GM23248 (cell line): ENCODE measurements around the gene SEPHS2. TPM values are rescaled to one million over a fixed set of nuclear protein-coding genes. Genes with fewer than 3 reads are reported as not detected.
"Not testable (repeated sequence)": the region's sequence is repeated elsewhere in the genome, so short reads cannot be mapped to it uniquely, and the experiment has no call there.

Experiments used
- DNase-seq: peaks from one replicate; pipeline ENCODE4 v3.0.0-alpha.2; 2015
- H2AFZ ChIP-seq: fragments of 200-600 bp; sonication (generic); 2 replicates; pipeline ENCODE4 v1.6.1; 2016; ENCODE audit warnings: antibody characterized with exemption
- H3F3A ChIP-seq: fragments of 200-600 bp; sonication (generic); 2 replicates; pipeline ENCODE4 v1.6.1; 2016; ENCODE audit warnings: mild to moderate bottlenecking, antibody characterized with exemption, mixed run types; ENCODE audit not compliant: insufficient read depth
- H3K27ac ChIP-seq: fragments of 200-600 bp; sonication (generic); 2 replicates; pipeline ENCODE4 v1.5.1; 2016; ENCODE audit warnings: mild to moderate bottlenecking
- H3K27me3 ChIP-seq: fragments of 200-600 bp; sonication (generic); replicated peaks from 2 replicates; pipeline ENCODE4 v1.6.1; 2016; ENCODE audit warnings: mild to moderate bottlenecking; ENCODE audit not compliant: insufficient read depth
- H3K36me3 ChIP-seq: fragments of 200-600 bp; sonication (generic); 2 replicates; pipeline ENCODE4 v1.6.1; 2016; ENCODE audit warnings: low read depth, mild to moderate bottlenecking
- H3K4me1 ChIP-seq: fragments of 200-600 bp; sonication (generic); 2 replicates; pipeline ENCODE4 v1.6.1; 2016; ENCODE audit warnings: mild to moderate bottlenecking; ENCODE audit not compliant: insufficient read depth
- H3K4me2 ChIP-seq: fragments of 200-600 bp; sonication (generic); one replicate; pipeline ENCODE4 v1.6.1; 2016; ENCODE audit warnings: mild to moderate bottlenecking; ENCODE audit not compliant: unreplicated experiment
- H3K4me3 ChIP-seq: fragments of 200-600 bp; sonication (generic); 2 replicates; pipeline ENCODE4 v1.5.1; 2016; ENCODE audit warnings: mild to moderate bottlenecking
- H3K79me2 ChIP-seq: fragments of 200-600 bp; sonication (generic); 2 replicates; pipeline ENCODE4 v1.6.1; 2016; ENCODE audit warnings: mild to moderate bottlenecking; ENCODE audit not compliant: insufficient read depth
- H3K9ac ChIP-seq: fragments of 200-600 bp; sonication (generic); 2 replicates; pipeline ENCODE4 v1.6.1; 2016; ENCODE audit warnings: mild to moderate bottlenecking
- H3K9me2 ChIP-seq: fragments of 200-600 bp; sonication (generic); 2 replicates; pipeline ENCODE4 v1.6.1; 2016; ENCODE audit warnings: mixed run types, mild to moderate bottlenecking, moderate library complexity; ENCODE audit not compliant: insufficient read depth
- H3K9me3 ChIP-seq: fragments of 200-600 bp; sonication (generic); one replicate; pipeline ENCODE4 v1.6.1; 2017; ENCODE audit warnings: low read depth
- H4K20me1 ChIP-seq: fragments of 200-600 bp; sonication (generic); 2 replicates; pipeline ENCODE4 v1.6.0; 2016; ENCODE audit not compliant: insufficient read depth
- EZH2 ChIP-seq: fragments of 200-600 bp; sonication (generic); IDR thresholded peaks from 2 replicates; pipeline ENCODE4 v1.6.1; 2018; ENCODE audit warnings: antibody characterized with exemption, mild to moderate bottlenecking; ENCODE audit not compliant: insufficient read depth, poor library complexity, severe bottlenecking
- EZH2phosphoT487 ChIP-seq: fragments of 200-600 bp; sonication (generic); IDR thresholded peaks from 2 replicates; pipeline ENCODE4 v1.6.1; 2018; ENCODE audit warnings: antibody characterized with exemption, moderate library complexity, mild to moderate bottlenecking, low read depth; ENCODE audit not compliant: insufficient read depth
- WGBS, 2 experiments: methylation state at CpG; one replicate each; pipeline ENCODE4 v1.1.6; 2015 to 2017; ENCODE audit warnings: low lambda C conversion rate in 2 of 2, low coverage in 1 of 2; ENCODE audit errors: missing lambda C conversion rate in 2 of 2; 5-methylcytosine and 5-hydroxymethylcytosine counted together
- in situ Hi-C: fragments of 300-500 bp; cut with MboI; formaldehyde crosslinking; loops from 2 replicates; pipeline ENCODE4 v1.15.0; 2020
- polyA plus RNA-seq: library from polyadenylated mRNA; unstranded; fragments of >200 nt; fragmentation: Nextera tagmentation; extraction: Ambion mirVana; gene quantifications from 2 replicates; pipeline ENCODE4 v1.2.1, GENCODE V29; 2016
- total RNA-seq: library from RNA; depleted of rRNA; stranded (reverse); fragments of >200 nt; shearing (Covaris generic); gene quantifications from 2 replicates; pipeline ENCODE4 v1.2.3, GENCODE V29; 2014

SEPHS2 gene
- total and polyA plus RNA-seq, 2 experiments from 2014 or later: 6.2 to 26.9 TPM

DNA sequence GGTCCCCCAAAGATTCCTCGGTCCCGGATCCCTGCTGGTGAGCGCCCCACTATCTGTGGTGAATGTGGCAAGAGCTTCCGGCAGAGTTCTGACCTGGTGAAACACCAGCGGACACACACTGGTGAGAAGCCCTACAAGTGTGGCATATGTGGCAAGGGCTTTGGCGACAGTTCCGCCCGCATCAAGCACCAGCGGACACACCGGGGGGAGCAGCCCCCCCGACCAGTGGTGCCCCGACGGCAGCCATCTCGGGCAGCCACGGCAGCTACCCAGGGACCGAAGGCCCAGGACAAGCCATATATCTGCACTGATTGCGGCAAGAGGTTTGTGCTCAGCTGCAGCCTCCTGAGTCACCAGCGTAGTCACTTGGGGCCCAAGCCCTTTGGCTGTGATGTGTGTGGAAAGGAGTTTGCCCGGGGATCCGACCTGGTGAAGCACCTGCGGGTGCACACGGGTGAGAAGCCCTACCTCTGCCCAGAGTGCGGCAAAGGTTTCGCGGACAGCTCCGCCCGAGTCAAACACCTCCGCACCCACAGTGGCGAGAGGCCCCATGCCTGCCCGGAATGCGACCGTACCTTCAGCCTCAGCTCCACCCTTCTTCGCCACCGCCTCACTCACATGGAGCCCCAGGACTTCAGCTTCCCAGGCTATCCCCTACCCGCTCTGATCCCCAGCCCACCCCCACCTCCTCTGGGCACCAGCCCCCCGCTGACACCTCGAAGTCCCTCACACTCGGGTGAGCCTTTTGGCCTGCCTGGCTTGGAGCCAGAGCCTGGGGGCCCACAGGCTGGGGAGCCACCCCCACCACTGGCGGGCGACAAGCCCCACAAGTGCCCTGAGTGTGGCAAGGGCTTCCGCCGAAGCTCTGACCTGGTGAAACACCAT is 47.7 kb downstream of the SEPHS2 start:
- Histone ChIP-seq H3K27me3 (no peaks in the 10 kb centered on the region), H2AFZ (no peak overlapping the region), H3K27ac (no peak overlapping the region), H3K9me3 (no peaks in the 10 kb centered on the region), H3K4me2 (no peak overlapping the region), H3F3A (peaks cover 23% of the 10 kb centered on the region; the same call in 1 of the 2 replicates), H3K4me1 (peaks cover 7% of the 10 kb centered on the region), H3K9me2 (no peaks in the 10 kb centered on the region), H4K20me1 (no peaks in the 10 kb centered on the region), H3K9ac (no peak overlapping the region), H3K36me3 (no peaks in the 10 kb centered on the region), H3K4me3 (no peak overlapping the region), H3K79me2 (peaks cover 16% of the 10 kb centered on the region)
- 87 to 89% methylated on average over 34 to 40 of the region's 42 CpGs for WGBS, 2 experiments
- in situ Hi-C loops: no loop called here
- no peak for TF ChIP-seq EZH2phosphoT487
- no peak for DNase-seq

DNA sequence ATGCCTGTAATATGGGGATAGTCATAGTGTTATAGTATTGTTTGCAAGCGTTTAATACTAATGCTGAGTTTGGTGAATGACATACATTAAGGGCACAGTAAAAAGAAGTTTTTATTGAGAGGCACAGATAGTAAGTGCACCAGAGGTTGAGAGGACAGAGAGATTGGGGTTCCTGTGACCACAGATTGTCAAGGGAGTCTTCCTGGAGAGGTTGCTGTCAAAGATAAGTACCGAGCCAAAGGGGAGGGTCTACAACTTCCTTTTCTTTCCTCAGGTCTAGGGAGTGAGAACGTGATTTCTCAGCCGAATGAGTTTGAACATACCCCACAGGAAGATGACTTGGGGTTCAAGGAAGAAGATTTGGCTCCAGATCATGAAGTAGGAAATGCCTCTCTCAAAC is 48.6 kb downstream of the SEPHS2 start:
- Histone ChIP-seq H3K27ac (no peak overlapping the region), H3K9ac (no peak overlapping the region), H3K4me2 (no peak overlapping the region), H3K9me2 (no peaks in the 10 kb centered on the region), H3K36me3 (no peaks in the 10 kb centered on the region), H3K9me3 (no peaks in the 10 kb centered on the region), H3K79me2 (peaks cover 16% of the 10 kb centered on the region), H2AFZ (no peak overlapping the region), H3F3A (peaks cover 23% of the 10 kb centered on the region; the same call in 1 of the 2 replicates), H4K20me1 (no peaks in the 10 kb centered on the region), H3K4me3 (no peak overlapping the region), H3K27me3 (no peaks in the 10 kb centered on the region), H3K4me1 (peaks cover 7% of the 10 kb centered on the region)
- in situ Hi-C loops: no loop called here
- no peak for DNase-seq
- 94 to 99% methylated on average over 4 of the region's 4 CpGs for WGBS, 2 experiments
- TF ChIP-seq EZH2 (no peak), EZH2phosphoT487 (no peak)

DNA sequence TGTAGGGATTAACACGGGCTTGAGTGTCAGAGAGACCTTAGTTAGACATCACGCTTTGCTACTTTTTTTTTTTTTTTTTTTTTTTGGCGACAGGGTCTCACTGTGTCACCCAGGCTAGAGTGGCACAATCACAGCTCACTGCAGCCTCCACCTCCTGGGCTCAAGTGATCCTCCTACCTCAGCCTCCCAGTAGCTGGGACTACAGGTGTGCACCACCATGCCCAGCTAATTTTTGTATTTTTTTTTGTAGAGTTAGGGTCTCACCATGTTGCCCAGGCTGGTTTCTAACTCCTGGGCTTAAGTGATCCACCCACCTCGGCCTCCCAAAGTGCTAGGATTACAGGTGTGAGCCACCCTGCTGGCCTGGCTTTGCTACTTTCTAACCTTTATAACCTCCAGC is 49.0 kb downstream of the SEPHS2 start:
- H3K9ac ChIP-seq, H3K36me3 ChIP-seq, H3K4me1 ChIP-seq, H3K4me2 ChIP-seq, H3K9me2 ChIP-seq, H3K4me3 ChIP-seq, H3K9me3 ChIP-seq, H4K20me1 ChIP-seq, H2AFZ ChIP-seq, H3K27ac ChIP-seq, DNase-seq, H3K27me3 ChIP-seq, in situ Hi-C loops: not testable (repeated sequence)
- 94 to 96% methylated on average over 4 of the region's 4 CpGs for WGBS, 2 experiments
- Histone ChIP-seq H3K79me2 (peaks cover 16% of the 10 kb centered on the region), H3F3A (peaks cover 23% of the 10 kb centered on the region; the same call in 1 of the 2 replicates)

DNA sequence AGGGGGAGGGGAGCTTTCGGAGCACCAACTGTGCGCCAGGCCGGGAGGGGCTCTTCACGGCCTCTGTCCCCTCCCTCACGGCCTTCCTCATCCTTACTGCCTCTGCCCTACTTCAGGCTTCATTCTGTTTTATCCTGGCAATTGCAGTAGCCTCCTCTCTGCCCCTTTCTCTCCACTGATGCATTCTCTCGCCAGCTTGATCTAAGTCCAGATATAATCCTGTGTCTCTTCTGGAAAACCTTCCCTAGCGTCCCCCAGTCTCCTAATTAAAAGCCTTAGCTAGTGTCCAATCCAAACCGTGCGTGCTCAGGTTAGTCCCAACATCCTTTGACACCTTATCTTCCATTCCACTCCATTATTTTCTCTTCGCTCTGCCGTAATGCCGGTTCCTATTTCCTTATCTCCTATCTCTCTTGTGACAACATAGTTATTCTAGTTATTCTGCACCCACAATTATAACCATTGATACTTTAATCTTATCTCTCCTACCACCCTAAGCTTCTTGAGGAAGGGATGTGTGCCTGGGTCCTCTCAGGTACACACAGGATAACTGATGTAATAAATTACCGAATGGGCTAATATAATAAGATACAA is 49.6 kb downstream of the SEPHS2 start:
- Histone ChIP-seq H3K9me3 (no peaks in the 10 kb centered on the region), H3K4me1 (peaks cover 7% of the 10 kb centered on the region), H3K79me2 (peaks cover 16% of the 10 kb centered on the region), H3K4me2 (peak overlapping the region; percentile 82), H4K20me1 (no peaks in the 10 kb centered on the region), H3K27me3 (no peaks in the 10 kb centered on the region), H3K9me2 (no peaks in the 10 kb centered on the region), H3F3A (peaks cover 23% of the 10 kb centered on the region; the same call in 1 of the 2 replicates), H3K27ac (no peak overlapping the region), H3K36me3 (no peaks in the 10 kb centered on the region), H3K9ac (peak overlapping the region; percentile 85), H3K4me3 (peak overlapping the region; percentile 85), H2AFZ (peak overlapping the region; percentile 86)
- 26 to 32% methylated on average over 13 of the region's 13 CpGs for WGBS, 2 experiments
- no peak for TF ChIP-seq EZH2phosphoT487
- TF ChIP-seq EZH2: no peak
- in situ Hi-C loops: no loop called here
- no peak for DNase-seq
